ENCODE measurements around the gene CNTNAP2.

DNA sequence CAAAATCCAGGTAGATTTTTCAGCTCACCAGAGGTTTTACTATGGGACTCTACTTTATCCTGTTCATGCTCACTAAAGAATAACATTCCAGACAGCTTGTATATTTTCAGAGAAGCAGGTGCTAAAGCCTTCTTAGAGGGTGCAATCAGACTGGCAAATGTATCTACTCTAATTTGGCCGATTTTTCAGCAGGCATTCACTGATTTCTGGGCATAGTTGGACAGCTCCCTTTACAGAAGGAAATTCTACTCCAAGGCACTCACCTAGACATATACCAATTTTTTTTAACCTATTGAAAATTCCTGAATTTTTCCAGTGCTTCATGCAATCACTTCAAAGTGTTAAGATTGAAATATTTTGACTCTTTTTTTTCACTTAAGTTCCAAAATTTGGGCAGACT, 3.8 kb upstream of the CNTNAP2 start:
- TF ChIP-seq, protein P1, sequence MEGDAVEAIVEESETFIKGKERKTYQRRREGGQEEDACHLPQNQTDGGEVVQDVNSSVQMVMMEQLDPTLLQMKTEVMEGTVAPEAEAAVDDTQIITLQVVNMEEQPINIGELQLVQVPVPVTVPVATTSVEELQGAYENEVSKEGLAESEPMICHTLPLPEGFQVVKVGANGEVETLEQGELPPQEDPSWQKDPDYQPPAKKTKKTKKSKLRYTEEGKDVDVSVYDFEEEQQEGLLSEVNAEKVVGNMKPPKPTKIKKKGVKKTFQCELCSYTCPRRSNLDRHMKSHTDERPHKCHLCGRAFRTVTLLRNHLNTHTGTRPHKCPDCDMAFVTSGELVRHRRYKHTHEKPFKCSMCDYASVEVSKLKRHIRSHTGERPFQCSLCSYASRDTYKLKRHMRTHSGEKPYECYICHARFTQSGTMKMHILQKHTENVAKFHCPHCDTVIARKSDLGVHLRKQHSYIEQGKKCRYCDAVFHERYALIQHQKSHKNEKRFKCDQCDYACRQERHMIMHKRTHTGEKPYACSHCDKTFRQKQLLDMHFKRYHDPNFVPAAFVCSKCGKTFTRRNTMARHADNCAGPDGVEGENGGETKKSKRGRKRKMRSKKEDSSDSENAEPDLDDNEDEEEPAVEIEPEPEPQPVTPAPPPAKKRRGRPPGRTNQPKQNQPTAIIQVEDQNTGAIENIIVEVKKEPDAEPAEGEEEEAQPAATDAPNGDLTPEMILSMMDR (IDR thresholded peaks at IDR 0.05; ENCODE audit: insufficient read depth, low read length, poor library complexity, severe bottlenecking): no peak
- no peak for TF ChIP-seq EZH2phosphoT487 (conservative IDR thresholded peaks at IDR 0.05; ENCODE audit: low read length)
